GM20000 (cell line): ENCODE results near the gene DCLRE1A.
A peak's percentile ranks its signal among the peaks of the same experiment; 100 is the strongest.

Source experiments
- DNase-seq: peaks from one replicate; pipeline ENCODE4 v3.0.0; 2012; ENCODE audit warnings: low spot score
- CTCF ChIP-seq: IDR thresholded peaks from 2 replicates; pipeline ENCODE4 v1.5.1; 2012; ENCODE audit warnings: mild to moderate bottlenecking, control low read depth; ENCODE audit errors: extremely low read depth, missing control alignments

Gene DCLRE1A

GRCh38 chr10:113858541-113858940 lies 4.7 kb upstream of the DCLRE1A start:
- DNase-seq = no peak
- TF ChIP-seq CTCF = no peak

- no peak for DNase-seq
- TF ChIP-seq CTCF = no peak
Measured at GRCh38 chr10:113857210-113857609, 3.3 kb upstream of the DCLRE1A start.

GRCh38 chr10:113856563-113856962 lies 2.7 kb upstream of the DCLRE1A start:
- no peak for DNase-seq
- TF ChIP-seq CTCF = no peak

- peak; percentile 64 for DNase-seq
- TF ChIP-seq CTCF = no peak
Measured at GRCh38 chr10:113854761-113855588, 1.1 kb upstream of the DCLRE1A start.

- no peak for TF ChIP-seq CTCF
Measured at GRCh38 chr10:113853578-113854012, 287 bp downstream of the DCLRE1A start.

GRCh38 chr10:113849946-113850345 lies 3.9 kb downstream of the DCLRE1A start:
- DNase-seq = no peak
- no peak for TF ChIP-seq CTCF

More at GRCh38 chr10:113853578-113854012, 287 bp downstream of the DCLRE1A start:
- DNase-seq = no peak

GRCh38 chr10:113849140-113849803 lies 4.6 kb downstream of the DCLRE1A start:
- no peak for DNase-seq
- TF ChIP-seq CTCF = no peak
